Stimulated activated CD4-positive, alpha-beta T cell treated with anti-CD3 and anti-CD28 coated beads, Interleukin-1b, Interleukin-23, amount 100 ng/mL, for 24 hours (primary cell): ENCODE results near the gene SCNN1G.
"Not testable (repeated sequence)": the region's sequence is repeated elsewhere in the genome, so short reads cannot be mapped to it uniquely, and the experiment has no call there.

ENCODE experiments used
- DNase-seq, 4 experiments: peaks; one replicate each; pipeline ENCODE4 v3.0.0-alpha.2; 2020; ENCODE audit warnings: low read depth in 4 of 4, low spot score in 1 of 4

Gene SCNN1G, protein sequence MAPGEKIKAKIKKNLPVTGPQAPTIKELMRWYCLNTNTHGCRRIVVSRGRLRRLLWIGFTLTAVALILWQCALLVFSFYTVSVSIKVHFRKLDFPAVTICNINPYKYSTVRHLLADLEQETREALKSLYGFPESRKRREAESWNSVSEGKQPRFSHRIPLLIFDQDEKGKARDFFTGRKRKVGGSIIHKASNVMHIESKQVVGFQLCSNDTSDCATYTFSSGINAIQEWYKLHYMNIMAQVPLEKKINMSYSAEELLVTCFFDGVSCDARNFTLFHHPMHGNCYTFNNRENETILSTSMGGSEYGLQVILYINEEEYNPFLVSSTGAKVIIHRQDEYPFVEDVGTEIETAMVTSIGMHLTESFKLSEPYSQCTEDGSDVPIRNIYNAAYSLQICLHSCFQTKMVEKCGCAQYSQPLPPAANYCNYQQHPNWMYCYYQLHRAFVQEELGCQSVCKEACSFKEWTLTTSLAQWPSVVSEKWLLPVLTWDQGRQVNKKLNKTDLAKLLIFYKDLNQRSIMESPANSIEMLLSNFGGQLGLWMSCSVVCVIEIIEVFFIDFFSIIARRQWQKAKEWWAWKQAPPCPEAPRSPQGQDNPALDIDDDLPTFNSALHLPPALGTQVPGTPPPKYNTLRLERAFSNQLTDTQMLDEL

DNA sequence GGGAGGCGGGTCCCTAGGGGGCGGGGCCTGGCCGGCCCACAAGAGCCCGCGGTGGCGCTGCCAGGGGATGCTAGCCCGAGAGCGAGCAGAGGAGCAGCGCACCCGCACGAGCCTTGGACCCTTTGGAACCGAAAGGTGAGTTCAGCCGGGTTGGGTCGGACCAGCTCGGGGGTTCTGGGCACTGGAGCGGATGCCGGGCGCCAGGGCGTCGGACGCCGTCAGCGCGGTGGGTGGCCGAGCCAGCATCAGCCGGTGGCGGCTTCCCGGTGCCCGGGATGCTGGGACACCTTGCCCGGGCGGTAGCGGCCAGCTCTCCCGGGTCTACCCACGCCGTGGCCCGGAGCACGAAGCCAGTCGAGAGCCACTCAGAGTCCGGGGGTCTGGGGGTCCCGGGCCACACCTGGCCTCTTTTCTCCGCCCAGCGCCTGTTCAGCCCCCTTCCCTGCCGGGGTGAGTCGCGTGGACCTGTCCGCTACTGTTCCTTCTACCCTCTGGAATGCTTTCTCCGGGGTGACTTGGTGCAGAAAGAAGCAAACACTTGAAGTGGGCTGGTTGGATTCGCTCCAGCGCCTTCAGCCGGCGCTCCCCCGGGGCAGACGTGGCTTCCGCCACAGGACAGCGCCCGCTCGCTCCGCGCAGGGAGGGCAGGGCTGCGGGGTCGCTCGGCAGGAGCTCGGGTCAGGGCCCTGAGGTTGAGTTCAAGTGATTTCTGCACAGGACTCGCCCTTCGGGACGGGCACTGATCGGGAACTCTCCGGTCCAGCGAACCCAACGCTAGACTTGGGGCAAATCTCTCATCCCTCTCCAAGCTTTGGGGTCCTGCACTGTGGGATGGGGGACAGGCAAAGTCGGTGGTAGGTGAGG is at the start of gene SCNN1G:
Gene SCNN1G, plus strand, starts transcription at position 67 of the 864 bp plus-strand sequence. CDS start 3,527 bp downstream, outside the sequence.
- no peak for DNase-seq

GRCh38 chr16:23132775-23133463 is 49.6 kb upstream of the SCNN1G start:
- DNase-seq = no peak

GRCh38 chr16:23134274-23134673 is 48.3 kb upstream of the SCNN1G start:
- DNase-seq = no peak

DNA sequence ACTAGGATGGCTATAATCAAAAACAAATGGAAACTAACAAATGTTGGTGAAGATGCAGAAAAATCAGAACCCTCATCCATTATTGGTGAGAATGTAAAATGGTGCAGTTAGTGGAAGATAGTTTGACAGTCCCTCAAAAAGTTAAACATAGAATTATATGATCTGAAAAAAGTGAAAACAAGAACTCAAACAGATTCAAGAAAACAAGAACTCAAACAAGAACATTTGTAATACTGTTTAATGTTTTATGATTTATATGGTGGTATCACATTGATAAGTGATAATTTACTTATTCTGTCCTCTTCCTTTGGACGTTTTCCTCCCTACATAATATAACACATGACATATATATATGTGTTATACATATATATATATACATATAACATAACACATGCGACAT is 45.3 kb upstream of the SCNN1G start:
- DNase-seq = no peak

- DNase-seq = no peak
Measured at GRCh38 chr16:23137818-23138217, 44.7 kb upstream of the SCNN1G start.

GRCh38 chr16:23140107-23140506 is 42.4 kb upstream of the SCNN1G start:
- no peak for DNase-seq

GRCh38 chr16:23141033-23141432 is 41.5 kb upstream of the SCNN1G start:
- no peak for DNase-seq

DNA sequence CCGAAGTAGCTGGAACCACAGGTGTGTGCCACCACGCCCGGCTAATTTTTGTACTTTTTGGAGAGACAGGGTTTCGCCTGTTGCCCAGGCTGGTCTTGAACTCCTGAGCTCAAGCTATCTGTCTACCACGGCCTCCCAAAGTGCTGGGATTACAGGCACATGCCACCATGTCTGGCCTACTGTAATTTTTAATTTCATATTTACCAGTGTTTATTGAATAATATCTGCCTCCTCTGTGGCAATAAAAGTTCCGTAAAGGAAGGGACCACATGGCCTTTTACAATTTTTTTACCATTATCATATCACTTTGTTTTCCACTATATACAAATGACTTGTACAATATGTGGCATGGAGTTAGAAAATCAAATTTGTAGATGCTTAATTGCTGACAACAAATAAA is 41.0 kb upstream of the SCNN1G start:
- no peak for DNase-seq

DNA sequence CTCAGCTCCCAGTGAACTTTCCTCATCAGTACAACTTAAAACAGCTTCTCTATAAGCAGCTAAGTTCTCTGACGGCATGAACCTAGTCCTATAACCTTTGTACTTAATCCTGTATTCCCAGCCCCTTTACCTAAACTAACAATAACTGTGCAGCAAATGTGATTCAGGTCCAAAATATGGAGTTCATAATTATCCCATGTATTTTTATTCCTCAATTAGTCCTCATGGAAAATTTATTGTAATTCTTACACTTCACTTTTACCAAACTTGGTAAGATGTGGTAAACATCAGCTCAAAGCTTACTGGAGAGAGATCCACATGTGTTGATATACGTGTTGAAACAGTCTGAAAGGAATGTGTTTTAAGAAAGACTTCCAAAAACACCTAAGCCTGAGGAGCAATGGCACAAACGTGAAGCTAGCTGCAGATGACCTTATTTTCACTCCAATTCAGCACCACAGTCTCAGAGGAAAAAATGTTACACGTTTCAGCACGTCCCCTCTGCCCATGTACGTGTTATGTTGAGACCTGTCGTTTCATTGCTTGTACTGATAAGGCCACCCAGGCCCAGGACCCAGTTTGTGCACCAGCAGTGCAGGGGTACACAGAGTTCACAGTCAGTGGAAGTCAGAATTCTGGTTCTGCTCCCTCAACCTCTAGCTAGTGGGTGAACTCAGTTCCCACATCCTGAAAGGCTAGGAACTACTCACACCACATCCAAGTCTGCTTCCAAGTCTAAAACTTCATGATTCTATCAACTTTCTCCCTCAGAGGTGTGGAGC is 40.4 kb upstream of the SCNN1G start:
- DNase-seq = no peak

DNA sequence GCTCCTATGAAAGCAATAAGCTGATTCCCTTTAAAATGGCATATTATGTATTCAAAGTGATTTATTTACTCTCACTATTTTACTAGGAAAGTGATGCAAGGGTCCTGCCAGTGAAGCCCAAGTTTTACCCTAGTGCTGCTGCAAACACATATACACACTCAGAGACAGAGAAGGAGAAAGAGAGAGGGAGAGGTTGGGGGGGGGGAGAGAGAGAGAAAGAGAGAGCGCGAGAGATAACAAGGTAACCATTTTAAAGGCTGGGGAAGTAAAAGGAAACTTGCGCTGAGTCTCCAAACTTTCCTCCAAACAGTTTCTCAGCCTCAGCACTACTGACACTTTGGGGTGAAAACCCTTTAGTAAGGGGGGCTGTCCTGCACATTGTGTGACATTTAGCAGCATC is 39.2 kb upstream of the SCNN1G start:
- no peak for DNase-seq

DNA sequence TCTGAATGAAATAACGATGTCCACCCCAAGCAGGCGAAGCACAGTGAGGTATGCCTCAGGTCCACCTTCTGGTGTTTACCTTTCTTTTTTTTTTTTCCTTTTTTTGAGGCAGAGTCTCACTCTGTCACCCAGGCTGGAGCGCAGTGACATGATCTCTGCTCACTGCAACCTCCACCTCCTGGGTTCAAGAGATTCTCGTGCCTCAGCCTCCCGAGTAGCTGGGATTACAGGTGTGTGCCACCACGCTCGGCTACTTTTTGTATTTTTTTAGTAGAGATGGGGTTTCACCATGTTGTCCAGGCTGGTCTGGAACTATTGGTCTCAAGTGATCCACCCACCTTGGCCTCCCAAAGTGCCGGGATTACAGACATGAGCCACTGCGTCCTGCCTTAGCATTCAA is 38.2 kb upstream of the SCNN1G start:
- DNase-seq = not testable (repeated sequence)

- DNase-seq = no peak
Measured at GRCh38 chr16:23145186-23145585, 37.4 kb upstream of the SCNN1G start.

GRCh38 chr16:23145608-23146007 is 36.9 kb upstream of the SCNN1G start:
- DNase-seq = no peak

DNA sequence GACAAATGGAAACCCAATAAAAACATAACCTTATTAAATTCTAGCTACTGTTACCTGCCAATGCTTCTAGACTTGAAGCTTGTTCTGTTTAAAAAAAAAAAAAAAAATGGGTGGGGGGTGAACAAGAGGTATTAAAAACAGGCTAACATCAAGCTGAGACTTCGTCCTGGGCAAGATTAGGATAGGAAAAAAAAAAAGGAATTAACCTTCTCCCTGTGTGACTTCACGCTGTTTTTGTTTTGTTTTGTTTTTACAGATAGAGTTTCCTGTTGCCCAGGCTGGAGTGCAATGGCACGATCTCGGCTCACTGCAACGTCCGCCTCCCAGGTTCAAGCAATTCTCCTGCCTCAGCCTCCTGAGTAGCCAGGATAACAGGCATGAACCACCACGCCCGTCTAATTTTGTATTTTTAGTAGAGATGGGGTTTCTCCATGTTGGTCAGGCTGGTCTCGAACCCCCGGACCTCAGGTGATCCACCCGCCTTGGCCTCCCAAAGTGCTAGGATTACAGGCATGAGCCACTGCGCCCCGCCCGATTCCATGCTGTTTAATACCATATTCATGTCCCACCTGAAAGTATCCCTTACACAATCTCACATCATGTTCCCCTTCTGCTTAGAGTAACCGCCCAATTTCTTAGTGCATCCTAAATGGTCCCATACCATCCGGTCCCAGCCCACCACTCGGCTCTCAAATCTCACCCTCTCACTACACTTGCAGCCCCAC is 35.5 kb upstream of the SCNN1G start:
- DNase-seq = no peak

DNA sequence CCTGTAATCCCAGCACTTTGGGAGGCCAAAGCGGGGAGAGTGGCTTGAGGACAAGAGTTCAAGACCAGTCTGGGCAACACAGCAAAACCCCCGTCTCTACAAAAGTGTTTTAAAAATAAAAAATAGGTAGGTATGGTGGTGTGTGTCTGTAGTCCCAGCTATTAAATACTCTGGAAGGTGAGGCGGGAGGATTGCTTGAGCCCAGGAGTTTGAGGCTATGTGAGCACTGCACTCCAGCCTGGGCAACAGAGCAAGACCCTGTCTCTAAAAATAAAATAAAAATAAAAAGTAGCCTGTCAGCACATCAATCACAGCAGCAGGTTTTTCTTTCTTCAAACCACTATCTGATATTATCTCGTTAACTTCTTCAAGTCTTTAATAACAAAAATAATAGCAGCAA is 34.9 kb upstream of the SCNN1G start:
- no peak for DNase-seq

DNA sequence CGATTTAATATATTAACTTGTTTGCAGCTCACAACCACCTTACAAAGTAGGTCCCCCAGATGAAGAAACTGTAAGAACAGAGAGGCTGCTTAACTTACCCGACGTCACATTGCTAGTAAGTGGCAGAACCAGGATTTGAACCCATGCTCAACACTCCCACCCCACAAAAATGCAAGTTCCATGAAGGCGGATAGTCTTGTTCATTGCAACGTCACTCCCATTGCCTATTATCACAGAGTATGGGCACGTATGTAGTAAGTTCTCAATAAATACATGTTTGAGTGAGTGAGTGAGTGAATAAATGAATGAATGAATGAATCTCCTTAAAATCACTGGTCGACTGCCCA is 34.4 kb upstream of the SCNN1G start:
- DNase-seq = no peak

DNA sequence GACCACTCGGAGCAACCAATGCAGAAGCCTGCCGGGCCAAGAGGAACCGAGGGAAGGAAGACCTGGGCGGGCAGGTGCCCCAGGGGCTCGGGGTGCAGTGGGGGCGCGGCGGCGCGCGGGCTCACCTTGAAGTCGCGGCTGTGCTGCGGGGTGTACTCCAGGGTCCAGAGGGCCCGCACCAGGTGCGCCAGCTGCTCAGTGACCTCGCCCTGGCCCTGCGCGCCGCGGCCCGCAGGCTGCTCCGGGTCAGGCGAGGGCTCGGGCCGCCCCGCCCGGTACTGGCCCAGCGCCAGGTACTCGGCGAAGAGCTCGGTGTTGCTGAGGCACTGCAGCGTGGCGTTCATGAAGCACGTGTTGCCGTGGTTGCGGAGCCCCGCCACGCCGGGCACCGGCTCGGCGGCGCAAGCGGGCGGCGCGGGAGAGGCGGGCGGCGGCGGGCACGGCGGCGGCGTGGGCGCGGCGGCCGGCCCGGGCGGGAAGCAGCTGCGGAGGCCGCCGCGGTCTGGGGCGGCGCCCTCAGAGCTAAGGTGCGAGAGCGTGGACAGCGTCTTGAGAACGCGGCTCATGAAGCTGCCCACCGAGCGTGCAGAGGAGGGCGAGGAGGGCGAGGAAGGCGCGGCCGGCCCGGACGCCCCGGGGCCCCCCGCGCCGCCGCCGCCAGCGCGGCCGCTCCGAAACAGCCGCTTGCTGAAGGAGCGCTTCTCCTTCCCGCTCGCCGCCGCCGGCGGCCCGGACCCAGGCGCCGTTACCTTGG is 33.9 kb upstream of the SCNN1G start:
- DNase-seq = peak; percentile 12 to 38 (median 32)

DNA sequence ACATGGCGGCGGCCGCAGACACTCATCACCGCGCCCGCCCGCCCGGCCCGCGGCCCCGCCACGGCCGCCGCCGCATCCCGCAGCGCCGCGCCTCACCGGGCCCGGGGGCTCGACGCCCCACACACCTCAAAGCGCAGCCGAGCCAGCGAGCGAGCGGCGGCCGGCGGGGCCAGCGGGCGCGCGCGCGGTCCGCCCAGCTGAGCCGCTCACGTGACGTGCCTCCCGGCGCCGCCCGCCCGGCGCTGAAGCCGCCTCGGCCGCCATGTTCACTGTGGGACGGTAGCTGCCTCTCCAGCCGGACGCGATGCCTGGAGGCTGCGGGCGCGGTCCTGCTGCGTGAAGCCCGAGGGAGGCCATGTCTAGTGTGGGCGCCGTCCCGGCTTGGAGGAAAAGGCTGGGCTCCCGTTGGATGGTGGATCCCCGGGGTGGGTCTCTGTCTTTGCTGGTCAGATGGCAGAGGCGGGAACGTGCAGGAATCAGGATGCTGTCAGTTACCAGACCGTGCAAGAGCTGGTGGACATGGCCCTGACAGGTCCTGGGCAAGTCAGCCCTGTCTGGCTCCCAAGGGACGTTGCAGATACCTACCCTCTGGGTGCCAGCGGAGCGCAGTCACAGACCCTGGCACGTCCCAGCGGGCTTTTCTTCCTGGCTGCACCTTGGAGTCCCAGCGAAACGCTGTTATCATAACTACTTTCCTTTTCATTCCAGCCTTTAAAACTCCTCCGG is 33.1 kb upstream of the SCNN1G start, which contains the start of gene USP31:
Gene USP31, minus strand, starts transcription at position 186 of the 726 bp plus-strand sequence. Its CDS starts 182 bp downstream, at position 4.
- peak; percentile 73 to 88 (median 82) for DNase-seq
